GM12865 (cell line): Measurements from ENCODE around the gene DNAH11.

Experiments
- DNase-seq: peaks from one replicate; pipeline ENCODE4 v3.0.0; 2010; ENCODE audit warnings: low read depth
- H3K4me3 ChIP-seq: 2 replicates; pipeline ENCODE4 v1.5.1; 2011; ENCODE audit warnings: mild to moderate bottlenecking, low read depth, low read length, control low read depth
- TF ChIP-seq, protein P1 (sequence below): IDR thresholded peaks from 2 replicates; pipeline ENCODE4 v1.5.1; 2011; ENCODE audit warnings: low read length, control low read depth, low read depth, inconsistent platforms; ENCODE audit not compliant: insufficient read depth; ENCODE audit errors: missing control alignments

Gene DNAH11

DNA sequence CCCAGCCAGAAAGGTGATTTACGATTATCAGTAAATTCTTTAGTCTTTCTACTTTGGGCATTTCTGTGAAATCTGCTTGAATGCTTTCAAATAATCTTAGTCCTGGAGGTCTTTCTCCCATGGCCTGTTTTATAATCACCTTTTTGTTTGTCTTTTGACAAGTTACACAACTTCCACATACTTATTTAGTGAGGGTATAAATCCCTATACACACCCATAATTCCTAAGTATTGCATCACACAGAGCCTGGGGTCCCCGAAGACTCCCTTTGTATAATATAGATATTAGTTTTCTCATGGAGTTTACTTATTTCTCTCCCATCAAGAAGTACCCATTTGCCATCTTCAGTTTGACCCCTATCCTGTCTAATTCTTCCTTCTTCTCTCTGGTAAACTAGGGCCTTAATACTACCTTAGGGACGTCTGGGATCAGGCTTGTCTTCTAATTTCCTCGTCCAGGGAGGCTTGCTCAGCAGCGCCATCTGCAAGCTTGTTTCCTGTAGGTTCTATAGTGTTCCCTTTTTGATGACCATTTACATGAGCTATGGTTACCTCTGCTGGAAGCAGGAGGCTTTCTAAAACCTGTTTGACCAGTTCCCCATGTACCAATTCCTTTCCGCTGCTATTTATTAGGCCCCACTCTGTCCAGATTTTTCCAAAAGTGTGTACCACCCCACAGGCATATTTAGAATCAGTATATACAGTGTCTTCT is 8.1 kb downstream of the DNAH11 start:
- DNase-seq: no peak
- H3K4me3 ChIP-seq: no peak overlapping the region
- TF ChIP-seq, protein P1, sequence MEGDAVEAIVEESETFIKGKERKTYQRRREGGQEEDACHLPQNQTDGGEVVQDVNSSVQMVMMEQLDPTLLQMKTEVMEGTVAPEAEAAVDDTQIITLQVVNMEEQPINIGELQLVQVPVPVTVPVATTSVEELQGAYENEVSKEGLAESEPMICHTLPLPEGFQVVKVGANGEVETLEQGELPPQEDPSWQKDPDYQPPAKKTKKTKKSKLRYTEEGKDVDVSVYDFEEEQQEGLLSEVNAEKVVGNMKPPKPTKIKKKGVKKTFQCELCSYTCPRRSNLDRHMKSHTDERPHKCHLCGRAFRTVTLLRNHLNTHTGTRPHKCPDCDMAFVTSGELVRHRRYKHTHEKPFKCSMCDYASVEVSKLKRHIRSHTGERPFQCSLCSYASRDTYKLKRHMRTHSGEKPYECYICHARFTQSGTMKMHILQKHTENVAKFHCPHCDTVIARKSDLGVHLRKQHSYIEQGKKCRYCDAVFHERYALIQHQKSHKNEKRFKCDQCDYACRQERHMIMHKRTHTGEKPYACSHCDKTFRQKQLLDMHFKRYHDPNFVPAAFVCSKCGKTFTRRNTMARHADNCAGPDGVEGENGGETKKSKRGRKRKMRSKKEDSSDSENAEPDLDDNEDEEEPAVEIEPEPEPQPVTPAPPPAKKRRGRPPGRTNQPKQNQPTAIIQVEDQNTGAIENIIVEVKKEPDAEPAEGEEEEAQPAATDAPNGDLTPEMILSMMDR: no peak

DNA sequence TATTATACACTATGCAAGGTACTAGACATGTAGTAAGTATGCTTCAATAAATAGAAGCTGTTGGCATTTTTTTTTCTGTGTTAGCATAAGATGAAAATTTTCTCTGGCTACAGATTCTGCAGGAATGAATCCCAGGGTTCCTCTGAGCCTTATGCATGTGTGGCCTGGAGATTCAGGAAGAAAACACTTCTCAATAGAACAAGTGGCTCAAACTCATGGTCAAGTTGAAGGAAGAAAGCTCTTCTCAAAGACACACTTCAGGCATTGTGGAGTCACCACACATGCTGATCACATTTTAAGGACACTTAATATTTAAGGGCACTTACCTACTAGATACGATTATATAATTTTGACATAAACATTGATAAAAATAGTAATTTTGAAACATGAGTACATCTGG is 19.5 kb downstream of the DNAH11 start:
- no peak overlapping the region for H3K4me3 ChIP-seq
- TF ChIP-seq, protein P1: no peak
- no peak for DNase-seq

DNA sequence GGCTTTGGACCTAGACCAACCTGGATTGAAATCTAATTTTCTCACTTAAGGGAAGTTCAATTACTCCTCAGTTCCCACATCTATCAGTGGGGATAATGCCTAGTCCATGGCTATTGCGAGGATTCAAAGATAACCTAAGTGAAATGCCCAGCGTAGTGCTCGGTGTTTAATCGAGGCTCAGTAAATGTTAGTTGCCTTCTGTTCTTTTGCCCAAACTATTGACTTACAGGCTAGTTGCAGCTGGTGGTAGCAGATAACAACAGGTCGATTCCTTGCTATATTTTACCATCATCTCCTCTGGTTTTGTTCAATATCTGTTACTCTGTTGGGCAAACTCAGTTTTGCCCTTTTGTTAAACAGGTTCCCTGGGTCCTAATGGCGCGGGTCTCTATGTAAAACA is 22.8 kb downstream of the DNAH11 start:
- TF ChIP-seq, protein P1: no peak
- no peak overlapping the region for H3K4me3 ChIP-seq
- DNase-seq: no peak

DNA sequence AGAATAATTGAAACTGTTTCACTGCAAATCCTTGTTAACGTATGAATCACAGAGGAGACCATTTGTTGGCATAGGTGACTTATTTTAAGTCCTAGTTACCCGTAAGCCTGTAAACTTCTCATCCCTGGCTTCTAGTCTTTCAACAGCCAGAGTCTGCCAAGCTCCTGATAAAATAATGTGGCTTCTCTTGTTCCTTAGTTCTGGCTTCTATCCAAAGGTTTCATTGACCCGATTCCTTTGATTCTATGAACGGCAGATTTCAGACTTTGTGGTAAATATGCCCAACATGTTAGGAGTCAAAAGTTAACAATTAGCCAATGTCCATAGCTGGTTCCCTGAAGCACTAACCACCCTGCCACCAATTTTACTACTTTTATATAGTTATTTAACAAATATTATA is 23.3 kb downstream of the DNAH11 start:
- H3K4me3 ChIP-seq: no peak overlapping the region
- DNase-seq: no peak
- TF ChIP-seq, protein P1: no peak

DNA sequence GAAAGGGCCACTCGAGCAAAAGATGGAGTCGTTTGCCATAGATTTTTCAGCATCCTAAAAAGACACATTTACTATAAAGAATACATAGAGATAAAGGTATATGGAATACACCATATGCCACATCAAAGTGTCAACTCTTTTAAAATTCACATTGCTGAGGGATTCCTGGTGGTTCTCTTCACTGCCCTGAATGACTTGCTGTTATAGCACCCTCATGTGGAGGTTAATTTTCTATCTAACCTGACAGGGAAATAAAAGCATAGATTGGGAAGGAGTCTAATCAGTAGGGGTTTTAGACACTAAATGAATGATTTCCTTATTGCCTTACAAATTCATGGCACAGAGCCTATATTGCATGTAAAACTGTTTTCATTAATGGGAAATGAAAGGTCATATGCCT is 25.9 kb downstream of the DNAH11 start:
- H3K4me3 ChIP-seq: no peak overlapping the region
- peak; percentile 48 for DNase-seq
- TF ChIP-seq, protein P1: peak; percentile 27

DNA sequence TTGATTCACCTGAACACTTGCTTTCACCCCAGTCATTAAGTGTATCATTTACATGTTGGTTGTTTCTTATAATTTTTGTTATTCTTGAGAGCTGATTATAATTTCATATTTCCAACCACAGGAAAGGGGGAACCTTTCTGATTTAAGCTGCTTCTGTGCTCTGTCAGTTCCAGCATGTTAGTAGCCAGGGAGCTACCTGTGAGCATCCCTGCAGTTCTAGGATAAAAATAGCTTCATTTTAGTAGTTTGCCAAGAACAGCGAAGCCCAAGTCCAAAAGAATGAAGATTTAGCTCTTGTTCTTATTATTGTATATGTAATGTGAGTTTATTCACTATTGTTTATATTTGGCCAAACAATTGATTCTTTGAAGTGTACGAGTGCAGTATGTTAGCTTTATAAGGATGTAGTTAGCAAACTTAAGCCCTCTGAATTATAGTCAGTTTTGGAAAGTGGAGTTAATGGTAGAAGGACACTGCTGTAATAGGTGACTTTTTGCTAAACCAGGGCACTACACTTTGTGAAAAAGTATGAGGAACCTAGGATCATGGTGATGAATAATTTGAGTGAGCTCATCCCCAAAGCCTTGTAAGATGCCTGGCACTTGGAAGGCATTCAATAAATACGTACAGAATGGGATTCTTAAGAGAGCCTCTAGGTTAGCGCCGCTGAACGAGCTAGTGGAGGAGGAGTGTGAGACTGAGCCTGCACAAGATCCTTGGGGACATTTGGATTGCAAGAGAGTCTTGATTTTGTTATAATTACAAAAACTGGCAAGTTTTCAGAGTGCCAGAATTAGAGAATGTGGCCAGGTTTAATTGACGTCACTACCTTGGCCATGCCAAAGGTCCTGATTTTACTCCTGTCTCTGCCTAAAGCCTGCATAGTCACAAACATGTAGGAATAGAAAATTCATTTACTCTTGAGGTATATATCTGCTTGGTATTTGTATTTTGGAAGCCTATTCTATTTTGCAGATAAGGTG is 29.8 kb downstream of the DNAH11 start:
- TF ChIP-seq, protein P1: no peak

More for the DNA sequence above, 29.8 kb downstream of the DNAH11 start:
- no peak overlapping the region for H3K4me3 ChIP-seq
- no peak for DNase-seq
